K562 (cell line): ENCODE measurements around the gene MCU. TPM values are rescaled to one million over a fixed set of nuclear protein-coding genes. Genes with fewer than 3 reads are reported as not detected.

ENCODE experiments used
- ATAC-seq: fragments of 200-7000 bp; cut with Tn5 transposase; 3 replicates; pipeline ENCODE4 v1.9.1; 2020; ENCODE audit warnings: moderate library complexity
- BruUV-seq: library from RNA; stranded (reverse); fragments of 400-500 nt; replicated peaks from 2 replicates; lab custom pipeline; 2021; lab: Mats Ljungman, UMichigan
- CTCF ChIA-PET: fragments of 300-600 bp; formaldehyde crosslinking; extraction: SDS; loops from one replicate; lab custom pipeline; 2021; ENCODE audit warnings: low intra/inter-chr PET ratio; lab: Yijun Ruan, JAX
- POLR2A ChIA-PET: fragments of 300-600, 350-650 bp; sonication (Branson Sonifier 250); formaldehyde crosslinking; extraction: SDS; loops from one replicate; lab custom pipeline; 2021; ENCODE audit warnings: antibody characterized with exemption, inconsistent platforms; lab: Yijun Ruan, JAX
- DNase-seq, 4 experiments: peaks; one replicate each; pipeline versions ENCODE4 v3.0.0 to v3.0.0-alpha.2; 2011 to 2018; ENCODE audit warnings: low spot score in 3 of 4, mixed read lengths in 3 of 4; ENCODE audit errors: extremely low read depth in 1 of 4
- FAIRE-seq: peaks from 2 replicates; lab custom pipeline; 2011; peaks lifted over from hg19 to GRCh38; lab: Jason Lieb, UNC
- H2AFZ ChIP-seq: 2 replicates; pipeline ENCODE4 v1.6.0; 2011; ENCODE audit warnings: low read depth, low read length, control low read depth, inconsistent platforms
- H3K27ac ChIP-seq: fragments of 200-600 bp; 3 replicates; pipeline ENCODE4 v1.8.0; 2011; ENCODE audit warnings: low read depth, mild to moderate bottlenecking, control low read depth, inconsistent platforms, low read length, moderate library complexity, mixed read lengths; ENCODE audit errors: extremely low read depth
- H3K27me3 ChIP-seq, 2 experiments: fragments of 300-600 bp in 1 of 2; 2 replicates in 1 of 2; 3 replicates in 1 of 2; pipeline versions ENCODE4 v1.6.0 to v1.8.0; 2011; ENCODE audit warnings: inconsistent platforms in 2 of 2, low read length in 2 of 2, mild to moderate bottlenecking in 1 of 2, mixed read lengths in 1 of 2, moderate library complexity in 1 of 2; ENCODE audit not compliant: control insufficient read depth in 2 of 2, insufficient read depth in 2 of 2
- H3K36me3 ChIP-seq: fragments of 300-600 bp; 3 replicates; pipeline ENCODE4 v1.8.0; 2011; ENCODE audit warnings: mild to moderate bottlenecking, low read length, inconsistent platforms; ENCODE audit not compliant: control insufficient read depth, insufficient read depth
- H3K4me1 ChIP-seq, 2 experiments: fragments of 200-600 bp in 1 of 2; replicated peaks in 1 of 2; 2 replicates in 1 of 2; 3 replicates in 1 of 2; pipeline versions ENCODE4 v1.5.1 to v1.8.0; 2011; ENCODE audit warnings: inconsistent platforms in 2 of 2, low read length in 2 of 2, mild to moderate bottlenecking in 1 of 2, mixed read lengths in 1 of 2, moderate library complexity in 1 of 2; ENCODE audit not compliant: control insufficient read depth in 2 of 2, insufficient read depth in 2 of 2
- H3K4me2 ChIP-seq: 2 replicates; pipeline ENCODE4 v1.6.1; 2011; ENCODE audit warnings: low read length, control low read depth, inconsistent platforms, mixed read lengths; ENCODE audit not compliant: insufficient read depth
- H3K4me3 ChIP-seq: fragments of 200-600 bp; sonication (generic), shearing (Covaris generic); 2 replicates; pipeline ENCODE4 v1.5.1; 2016; ENCODE audit warnings: control low read depth, inconsistent platforms
- H3K79me2 ChIP-seq: fragments of 200-600 bp; 3 replicates; pipeline ENCODE4 v1.8.0; 2011; ENCODE audit warnings: low read length, inconsistent platforms; ENCODE audit not compliant: control insufficient read depth, insufficient read depth
- H3K9ac ChIP-seq, 2 experiments: 2 replicates each; pipeline versions ENCODE4 v1.6.0 to v1.6.1; 2011; ENCODE audit warnings: low read depth in 2 of 2, low read length in 2 of 2, control low read depth in 1 of 2, inconsistent platforms in 1 of 2, mild to moderate bottlenecking in 1 of 2, mixed read lengths in 1 of 2; ENCODE audit not compliant: insufficient read depth in 1 of 2
- H3K9me1 ChIP-seq: one replicate; pipeline ENCODE4 v1.6.0; 2011; ENCODE audit warnings: inconsistent platforms, mild to moderate bottlenecking, low read length, moderate library complexity; ENCODE audit not compliant: control insufficient read depth, insufficient read depth
- H3K9me3 ChIP-seq: replicated peaks from 2 replicates; pipeline ENCODE4 v1.5.1; 2011; ENCODE audit warnings: low read depth, low read length, inconsistent platforms; ENCODE audit not compliant: control insufficient read depth, insufficient read depth
- H4K20me1 ChIP-seq: replicated peaks from 2 replicates; pipeline ENCODE4 v1.6.1; 2011; ENCODE audit warnings: low read length, inconsistent platforms, mixed read lengths; ENCODE audit not compliant: control insufficient read depth, insufficient read depth
- ARID1B ChIP-seq: fragments of 450-650 bp; IDR thresholded peaks from 2 replicates; pipeline ENCODE4 v1.6.1; 2016; ENCODE audit warnings: antibody characterized with exemption, mild to moderate bottlenecking, inconsistent platforms
- FOSL1 ChIP-seq: fragments of 200-800 bp; sonication (Bioruptor generic); conservative IDR thresholded peaks from 2 replicates; pipeline ENCODE4 v1.6.1; 2016; ENCODE audit warnings: missing genetic modification characterization, missing compliant biosample characterization
- FOXK2 ChIP-seq, 2 experiments: fragments of 450-650 bp; IDR thresholded peaks in 1 of 2; conservative IDR thresholded peaks in 1 of 2; 2 replicates each; pipeline ENCODE4 v1.6.1; 2016; ENCODE audit warnings: low read depth in 2 of 2, mild to moderate bottlenecking in 1 of 2
- GTF2E2 ChIP-seq: fragments of 200-800 bp; sonication (Bioruptor generic); IDR thresholded peaks from 2 replicates; pipeline ENCODE4 v1.6.1; 2016; ENCODE audit warnings: missing genetic modification characterization, missing compliant biosample characterization
- HMBOX1 ChIP-seq: sonication (generic); IDR thresholded peaks from 2 replicates; pipeline ENCODE4 v1.6.1; 2016
- JUND ChIP-seq, 2 experiments: IDR thresholded peaks; 2 replicates in 1 of 2; 3 replicates in 1 of 2; pipeline ENCODE4 v1.6.1; 2011; ENCODE audit warnings: borderline replicate concordance in 2 of 2, low read depth in 2 of 2, low read length in 2 of 2, improper control_type of control experiment in 1 of 2, missing biosample characterization in 1 of 2, missing genetic modification characterization in 1 of 2, missing genetic modification reagents in 1 of 2
- MAFF ChIP-seq: IDR thresholded peaks from 2 replicates; pipeline ENCODE4 v1.6.1; 2012; ENCODE audit warnings: low read length, improper control_type of control experiment
- MAFG ChIP-seq: fragments of 450-650 bp; conservative IDR thresholded peaks from 2 replicates; pipeline ENCODE4 v1.6.1; 2016; ENCODE audit warnings: missing genetic modification characterization, missing compliant biosample characterization
- MAFK ChIP-seq: IDR thresholded peaks from 2 replicates; pipeline ENCODE4 v1.6.1; 2011; ENCODE audit warnings: low read length, improper control_type of control experiment
- MLLT1 ChIP-seq, 2 experiments: fragments of 450-650 bp; IDR thresholded peaks; 2 replicates each; pipeline ENCODE4 v1.6.1; 2016
- NFE2 ChIP-seq: IDR thresholded peaks from 2 replicates; pipeline ENCODE4 v1.6.1; 2014; ENCODE audit warnings: antibody characterized with exemption, low read depth
- RBM17 ChIP-seq: fragments of 200-400 bp; formaldehyde crosslinking; IDR thresholded peaks from 2 replicates; pipeline ENCODE4 v1.6.1; 2017; ENCODE audit warnings: low read depth, mild to moderate bottlenecking, low read length, borderline replicate concordance
- SMAD4 ChIP-seq: fragments of 250-450 bp; sonication (Bioruptor Pico); conservative IDR thresholded peaks from 2 replicates; pipeline ENCODE4 v1.8.0; 2021; ENCODE audit warnings: inconsistent platforms, mild to moderate bottlenecking, moderate library complexity
- SOX6 ChIP-seq: fragments of 450-650 bp; IDR thresholded peaks from 2 replicates; pipeline ENCODE4 v1.6.1; 2014; ENCODE audit warnings: mild to moderate bottlenecking
- SPI1 ChIP-seq: IDR thresholded peaks from 2 replicates; pipeline ENCODE4 v1.6.1; 2011; ENCODE audit warnings: low read depth, low read length, control low read depth, borderline replicate concordance
- U2AF1 ChIP-seq: fragments of 200-400 bp; formaldehyde crosslinking; optimal IDR thresholded peaks from 2 replicates; pipeline ENCODE3; 2017; ENCODE audit warnings: mild to moderate bottlenecking, low read depth, low read length, moderate library complexity
- ZBED1 ChIP-seq: IDR thresholded peaks from 2 replicates; pipeline ENCODE4 v1.6.1; 2014
- ZNF143 ChIP-seq: sonication (generic); formaldehyde crosslinking; IDR thresholded peaks from 2 replicates; pipeline ENCODE4 v1.9.0; 2022; ENCODE audit warnings: mild to moderate bottlenecking, missing genetic modification reagents
- ZNF217 ChIP-seq: sonication (generic); formaldehyde crosslinking; IDR thresholded peaks from 2 replicates; pipeline ENCODE4 v1.8.0; 2022; ENCODE audit warnings: mild to moderate bottlenecking, missing genetic modification reagents
- ZNF316 ChIP-seq: fragments of 450-650 bp; IDR thresholded peaks from 2 replicates; pipeline ENCODE4 v1.6.1; 2016
- ZNF586 ChIP-seq: fragments of 450-650 bp; formaldehyde crosslinking; conservative IDR thresholded peaks from 2 replicates; pipeline ENCODE4 v1.4.0; 2020; ENCODE audit warnings: mild to moderate bottlenecking, moderate library complexity
- WGBS: fragments of 100-300 bp; shearing (Covaris generic); methylation state at CpG from one replicate; pipeline ENCODE4 v1.1.6; 2016; ENCODE audit warnings: low coverage, mixed read lengths; ENCODE audit not compliant: insufficient coverage; ENCODE audit errors: missing lambda C conversion rate; 5-methylcytosine and 5-hydroxymethylcytosine counted together
- in situ Hi-C: fragments of 300-500 bp; cut with MboI; formaldehyde crosslinking; loops from 4 replicates; pipeline ENCODE4 v1.15.0; 2018; ENCODE audit warnings: inconsistent platforms, mixed read lengths
- intact Hi-C: fragments of 100-400 bp; cut with micrococcal nuclease; formaldehyde crosslinking; loops from 2 replicates; pipeline ENCODE4 v1.14.2; 2022
- polyA plus RNA-seq, 8 experiments: library from polyadenylated mRNA; depleted of rRNA in 4 of 8; stranded (reverse) in 5 of 8; unstranded in 3 of 8; fragments of >200 nt; fragmentation: Nextera tagmentation in 2 of 8; fragmentation: Illumina TruSeq in 1 of 8; extraction: Ambion mirVana in 2 of 8; extraction: Trizol in 1 of 8; gene quantifications; 2 replicates each; pipeline versions ENCODE4 v1.2.1 to v1.2.3, GENCODE V29; 2011 to 2014; ENCODE audit warnings: inconsistent platforms in 1 of 8, missing spikeins in 1 of 8
- total RNA-seq, 7 experiments: library from RNA; depleted of rRNA in 6 of 7; stranded (reverse); fragments of >200 nt in 6 of 7; fragmentation: Illumina TruSeq in 2 of 7; extraction: Trizol in 2 of 7; gene quantifications; 2 replicates each; pipeline versions ENCODE4 v1.2.1 to v1.2.3, GENCODE V29; 2011 to 2021; ENCODE audit warnings: low replicate concordance in 1 of 7
- TF ChIP-seq, protein P1 (sequence below): sonication (generic); formaldehyde crosslinking; IDR thresholded peaks from 2 replicates; pipeline ENCODE4 v1.8.0; 2022; ENCODE audit warnings: mild to moderate bottlenecking, missing genetic modification reagents

Gene MCU
- total and polyA plus RNA-seq, 9 of the 15 experiments (the other 6 are each of a cell fraction or from before 2014, with no cell fraction given) = 8.2 to 88.8 (median 21.3) TPM

DNA sequence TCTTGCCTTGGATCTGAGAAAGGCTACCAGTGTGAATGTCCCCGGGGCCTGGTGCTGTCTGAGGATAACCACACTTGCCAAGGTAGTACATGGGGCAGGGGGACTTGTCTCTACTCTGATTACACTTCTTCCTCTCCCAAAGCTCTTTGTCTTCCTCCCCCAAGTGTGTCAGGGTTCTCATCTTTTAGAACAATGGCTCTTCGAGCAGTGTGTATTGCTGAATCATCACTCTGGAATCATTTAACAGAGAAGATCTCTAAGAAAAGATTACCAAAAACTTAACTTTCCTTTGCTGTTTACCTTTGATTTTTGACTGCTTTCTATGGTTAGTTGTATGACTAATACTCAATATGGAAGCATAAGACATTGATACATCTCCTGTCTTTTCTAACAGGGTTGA is 219.8 kb downstream of the MCU start:
- Histone ChIP-seq H3K9ac (no peak overlapping the region), H3K4me1 (peaks cover 0 to 7% of the 10 kb centered on the region in 2 experiments; a peak in 3 of 5 replicates), H3K4me2 (no peak overlapping the region), H3K79me2 (no peaks in the 10 kb centered on the region), H3K9me3 (no peaks in the 10 kb centered on the region), H4K20me1 (no peaks in the 10 kb centered on the region), H3K4me3 (no peak overlapping the region), H2AFZ (peak overlapping the region; percentile 71), H3K36me3 (no peaks in the 10 kb centered on the region), H3K27me3 (no peaks in the 10 kb centered on the region), H3K9me1 (no peaks in the 10 kb centered on the region), H3K27ac (no peak overlapping the region)
- intact Hi-C loops = no loop called here
- CTCF ChIA-PET = no interaction called here
- WGBS = 8% methylated on average over 2 of the region's 2 CpGs
- in situ Hi-C loops = no loop called here
- peak in 1 of 4 experiments; percentile 10 for DNase-seq
- BruUV-seq = no TSS peak
- POLR2A ChIA-PET = interaction anchor here (1.0 to 2.4 kb wide), 2 partner anchors 9 to 14 kb away, joined by 4 to 8 read pairs; no protein-coding TSS in a partner anchor
- peak; percentile 66 for FAIRE-seq
- ATAC-seq = peak; percentile 54
- no peak for TF ChIP-seq GTF2E2 (tag)
- peak; percentile 24; the same call in 1 of the 2 replicates for TF ChIP-seq ARID1B
- peak; percentile 93 for TF ChIP-seq MAFK
- no peak for TF ChIP-seq ZBED1
- TF ChIP-seq U2AF1 = no peak
- TF ChIP-seq, protein P1, sequence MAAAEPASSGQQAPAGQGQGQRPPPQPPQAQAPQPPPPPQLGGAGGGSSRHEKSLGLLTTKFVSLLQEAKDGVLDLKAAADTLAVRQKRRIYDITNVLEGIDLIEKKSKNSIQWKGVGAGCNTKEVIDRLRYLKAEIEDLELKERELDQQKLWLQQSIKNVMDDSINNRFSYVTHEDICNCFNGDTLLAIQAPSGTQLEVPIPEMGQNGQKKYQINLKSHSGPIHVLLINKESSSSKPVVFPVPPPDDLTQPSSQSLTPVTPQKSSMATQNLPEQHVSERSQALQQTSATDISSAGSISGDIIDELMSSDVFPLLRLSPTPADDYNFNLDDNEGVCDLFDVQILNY = no peak
- no peak for TF ChIP-seq MLLT1 (IDR thresholded peaks at IDR 0.05)
- no peak for TF ChIP-seq JUND (IDR thresholded peaks at IDR 0.05; ENCODE audit: borderline replicate concordance, low read depth, low read length)
- TF ChIP-seq JUND (tag; IDR thresholded peaks at IDR 0.05; ENCODE audit: borderline replicate concordance, low read depth, low read length) = peak; percentile 14; the same call in 1 of the 3 replicates
- peak; percentile 88 for TF ChIP-seq NFE2
- peak; percentile 98 for TF ChIP-seq MAFG
- TF ChIP-seq SMAD4 (CRISPR knock-in tag) = no peak
- 0 out of 4 replicates have a peak, but pooled peaks of 1 of the 2 experiments have one; percentile 16 for TF ChIP-seq FOXK2 (conservative IDR thresholded peaks at IDR 0.05 in 1 of 2, IDR thresholded peaks at IDR 0.05 in 1 of 2; ENCODE audit: low read depth in 2 of 2)
- TF ChIP-seq ZNF143 (CRISPR knock-in tag) = no peak
- TF ChIP-seq ZNF316 = peak; percentile 98
- peak; percentile 44; the same call in 1 of the 2 replicates for TF ChIP-seq FOSL1 (tag)
- peak; percentile 96 for TF ChIP-seq MAFF
- no peak for TF ChIP-seq RBM17
- TF ChIP-seq SPI1 = no peak
- TF ChIP-seq ZNF586 (CRISPR knock-in tag) = no peak
- TF ChIP-seq SOX6 = peak; percentile 91
- peak; percentile 42; the same call in 1 of the 2 replicates for TF ChIP-seq HMBOX1
- no peak for TF ChIP-seq ZNF217 (CRISPR knock-in tag)
